G401.6 (cell line): ENCODE measurements around the gene BICD2.

Experiments
- FAIRE-seq: peaks from 2 replicates; lab custom pipeline; 2012; peaks lifted over from hg19 to GRCh38; lab: Jason Lieb, UNC

The BICD2 gene

DNA sequence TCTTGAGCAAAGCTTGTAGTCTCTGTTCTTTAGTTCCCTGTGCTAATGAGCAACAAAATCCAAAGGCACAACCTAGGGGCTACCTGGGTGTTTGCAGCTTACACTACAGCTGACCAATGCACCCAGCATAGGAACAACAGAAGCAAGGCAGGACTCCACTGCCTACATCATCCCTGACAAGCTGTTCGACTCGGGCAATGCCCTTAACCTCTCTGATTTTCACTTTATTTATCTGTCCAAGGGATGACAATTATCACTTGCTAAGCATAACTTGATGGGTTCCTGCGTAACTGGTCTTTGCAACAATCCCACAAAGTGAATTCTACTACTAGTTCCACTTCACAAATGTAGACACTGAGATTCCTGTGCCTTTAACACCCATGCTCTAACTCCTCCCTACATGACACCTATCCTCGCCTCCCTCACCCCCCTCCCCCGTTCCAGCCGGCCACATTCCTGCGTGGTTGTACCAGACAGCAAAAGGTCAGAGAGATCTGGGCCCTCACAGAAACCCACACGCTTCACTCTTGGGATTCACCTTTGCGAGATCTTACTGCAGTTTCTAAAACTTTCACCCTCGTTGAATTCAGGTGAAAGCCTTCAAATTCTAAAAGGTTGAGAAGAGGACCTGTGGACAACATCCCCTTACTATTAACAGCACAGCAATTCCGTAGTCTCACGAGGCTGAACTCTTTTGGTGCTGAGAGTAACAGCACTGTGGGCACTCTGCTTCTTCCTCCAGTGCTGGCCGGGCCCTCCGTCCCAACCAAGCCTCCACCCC lies 95.7 kb downstream of the BICD2 start:
- FAIRE-seq = no peak

DNA sequence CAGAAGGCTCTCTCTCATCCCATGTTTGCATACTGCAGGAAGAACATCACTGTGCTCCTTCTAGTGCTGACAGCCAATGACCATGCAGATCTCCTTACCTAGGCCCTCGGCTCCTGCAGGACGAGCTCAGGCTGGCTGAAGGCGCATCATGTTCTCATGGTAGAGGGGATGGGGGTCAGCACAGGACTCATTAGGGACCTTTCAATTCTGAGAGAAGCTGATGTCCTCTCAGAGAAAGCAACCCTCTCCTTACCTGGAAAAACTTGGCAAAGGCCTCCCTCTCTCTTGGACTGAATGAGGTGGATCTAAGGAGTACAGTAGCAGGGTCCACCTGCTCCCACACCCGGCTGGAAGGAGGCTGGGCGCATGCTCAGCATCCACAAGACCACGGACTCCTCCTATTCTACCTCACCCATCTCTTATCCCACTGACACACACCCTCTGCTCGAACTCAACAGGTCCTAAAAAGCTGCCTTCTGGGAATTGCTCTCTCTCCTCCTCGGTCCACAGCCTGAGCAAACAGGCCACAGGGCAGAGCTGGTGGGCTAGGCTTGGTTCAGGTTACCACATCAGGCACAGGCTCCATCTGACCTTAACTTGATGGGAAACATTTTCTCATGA lies 97.6 kb downstream of the BICD2 start:
- FAIRE-seq = no peak

DNA sequence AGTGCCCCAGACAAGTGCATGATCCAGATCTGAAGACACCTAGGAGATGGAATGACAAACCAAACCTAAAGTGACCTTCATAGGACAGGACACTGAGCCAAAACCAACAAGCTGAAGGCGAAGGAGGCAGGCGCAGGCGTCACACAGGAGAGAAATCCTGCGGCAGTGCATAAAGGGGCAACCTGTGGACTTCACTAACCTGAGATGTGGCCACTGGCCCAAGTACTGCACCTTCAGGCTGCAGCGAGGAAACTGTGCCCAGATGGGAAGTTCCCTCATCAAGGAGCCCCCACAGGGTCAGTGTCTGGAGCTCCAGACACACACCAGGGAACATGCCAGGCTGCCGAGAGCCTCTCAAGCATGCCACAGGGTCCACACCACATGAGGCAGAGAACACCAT lies 98.4 kb downstream of the BICD2 start:
- no peak for FAIRE-seq

DNA sequence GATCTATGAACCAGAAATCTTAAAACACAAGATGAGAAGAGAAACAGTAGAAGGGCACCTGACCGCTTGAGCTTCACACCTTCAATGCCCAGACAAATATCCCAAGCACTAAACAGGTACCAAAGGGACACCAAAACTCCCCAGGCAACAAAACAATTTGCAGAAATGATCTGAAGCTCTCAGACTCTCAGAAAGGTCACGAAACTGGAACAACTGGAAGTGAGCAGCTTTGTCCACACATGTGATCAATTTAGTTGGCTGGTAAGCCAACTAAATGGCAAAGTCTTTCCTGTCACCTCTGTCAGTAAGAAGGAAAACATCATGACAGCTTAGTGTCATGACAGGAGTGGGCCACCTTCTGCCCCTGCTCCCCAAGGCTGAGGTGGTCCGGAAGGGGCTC lies 98.8 kb downstream of the BICD2 start:
- FAIRE-seq = no peak

DNA sequence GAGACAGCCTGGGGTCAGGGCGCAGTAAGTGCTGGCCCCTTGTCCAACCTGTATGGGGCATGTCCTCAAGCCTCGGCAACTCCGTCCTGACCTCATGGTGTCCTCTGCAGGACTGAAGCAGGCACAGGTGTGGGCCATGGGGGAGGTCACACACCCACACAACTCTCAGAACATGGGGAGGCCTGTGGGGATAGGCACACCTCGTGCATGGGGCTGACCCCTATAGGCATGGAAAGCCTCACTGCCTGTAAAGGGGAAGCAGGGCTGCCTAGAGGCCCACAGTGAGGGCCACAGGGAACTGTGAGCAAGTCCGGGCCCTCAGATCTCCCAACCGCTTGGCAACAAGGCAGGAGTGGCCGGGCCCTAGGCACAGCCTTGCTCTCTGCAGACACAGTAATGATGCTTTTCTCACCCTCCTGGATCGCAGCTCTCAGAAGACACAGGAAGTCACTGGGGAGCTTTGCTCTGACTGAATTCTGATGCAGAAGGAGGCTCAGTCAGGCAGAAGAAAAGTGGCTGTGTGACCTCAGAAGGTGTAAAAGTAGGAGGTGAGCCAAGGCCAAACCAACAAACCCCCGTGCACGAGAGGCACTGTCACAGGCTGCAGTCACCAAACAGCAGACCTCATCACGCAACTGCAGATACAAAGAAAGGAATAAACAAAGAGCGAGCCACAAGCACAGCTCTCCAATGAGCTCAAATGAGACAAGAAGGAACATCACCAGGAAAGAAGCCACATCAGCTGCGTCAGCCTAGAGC lies 100.1 kb downstream of the BICD2 start:
- no peak for FAIRE-seq

DNA sequence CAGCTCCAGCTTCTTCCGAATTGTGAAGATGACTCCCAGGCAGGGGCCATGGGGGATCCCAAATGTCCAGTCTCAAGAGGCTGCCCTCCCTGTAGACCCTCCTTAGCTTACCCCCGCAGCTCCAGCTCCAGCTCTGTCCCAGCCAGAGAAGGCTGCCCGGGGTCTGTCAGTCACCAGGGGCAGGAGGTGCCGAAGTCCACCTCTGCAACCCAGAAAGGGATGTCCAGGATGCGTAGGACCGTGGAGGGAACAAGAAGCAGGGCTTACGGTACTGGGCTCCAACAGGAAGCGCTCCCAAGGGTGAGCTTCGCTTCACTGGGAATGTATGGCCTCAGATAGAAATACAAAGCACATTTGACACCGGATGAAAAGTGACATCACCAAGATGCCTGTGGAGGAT lies 100.7 kb downstream of the BICD2 start:
- no peak for FAIRE-seq

DNA sequence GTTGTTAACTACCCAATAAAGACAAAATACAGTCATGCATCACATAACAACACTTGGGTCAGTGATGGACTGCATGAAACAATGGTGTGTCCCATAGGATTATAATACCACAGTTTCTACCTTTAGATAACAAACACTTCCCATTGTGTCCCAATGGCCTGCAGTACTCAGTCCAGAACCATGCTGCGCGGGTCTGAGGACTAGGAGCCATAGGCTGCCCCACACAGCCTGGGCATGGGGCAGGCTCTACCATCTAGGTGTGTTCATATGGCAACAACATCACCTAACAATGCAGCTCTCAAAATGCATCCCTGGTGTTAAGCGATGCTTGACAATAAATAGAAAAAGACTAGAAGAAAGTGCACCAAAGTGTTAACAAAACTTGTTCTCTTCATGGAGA lies 101.5 kb downstream of the BICD2 start:
- FAIRE-seq = no peak

DNA sequence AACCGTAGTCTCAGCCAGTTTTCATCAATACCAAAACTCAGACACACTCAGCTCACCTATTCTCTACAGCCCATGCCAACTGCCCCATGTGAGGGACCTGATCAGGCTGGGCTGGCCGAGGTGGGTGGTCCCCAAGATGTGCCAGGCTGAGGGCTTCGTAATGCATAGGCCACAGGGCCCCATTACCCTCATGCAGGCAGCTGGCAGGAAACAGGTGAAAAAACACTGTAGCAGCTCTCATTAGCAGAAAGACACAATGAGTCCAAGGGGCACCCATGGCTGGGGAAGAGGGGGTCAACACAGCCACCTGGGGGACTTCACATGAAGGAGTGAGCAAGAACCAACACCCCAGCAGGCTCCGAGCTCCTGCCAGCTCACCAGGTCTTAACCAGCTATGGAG lies 102.9 kb downstream of the BICD2 start:
- no peak for FAIRE-seq
